HCT116 (cell line): ENCODE results near the gene ARHGDIA. TPM values are rescaled to one million over a fixed set of nuclear protein-coding genes. Genes with fewer than 3 reads are reported as not detected.

Source experiments
- ATAC-seq: fragments of 200-7000 bp; cut with Tn5 transposase; 2 replicates; pipeline ENCODE4 v1.9.1; 2020; ENCODE audit warnings: mild to moderate bottlenecking, moderate library complexity
- BruUV-seq: library from RNA; stranded (reverse); fragments of 400-500 nt; replicated peaks from 2 replicates; lab custom pipeline; 2021; lab: Mats Ljungman, UMichigan
- CTCF ChIA-PET: fragments of 300-600 bp; sonication (Branson Sonifier 250); formaldehyde crosslinking; loops from one replicate; lab custom pipeline; 2021; ENCODE audit warnings: antibody characterized with exemption; lab: Charles Lee
- POLR2A ChIA-PET: fragments of 300-600, 350-600 bp; sonication (Branson Sonifier 250); formaldehyde crosslinking; loops from one replicate; lab custom pipeline; 2021; ENCODE audit warnings: antibody characterized with exemption; lab: Charles Lee
- RAD21 ChIA-PET, 2 experiments: fragments of 300-600 bp; sonication (Branson Sonifier 250); formaldehyde crosslinking; loops; one replicate each; lab custom pipeline; 2023; ENCODE audit warnings: low total read pairs in 2 of 2; ENCODE audit not compliant: uncharacterized antibody in 2 of 2, unreplicated experiment in 2 of 2, low non-redundant PET in 1 of 2; lab: Charles Lee
- DNase-seq: peaks from one replicate; pipeline ENCODE4 v3.0.0-alpha.2; 2010; ENCODE audit warnings: low read depth, low spot score
- H2AFZ ChIP-seq: fragments of 200-600 bp; shearing (Covaris generic), sonication (generic); 2 replicates; pipeline ENCODE4 v1.6.1; 2017; ENCODE audit warnings: low read depth, mixed run types, mixed read lengths, antibody characterized with exemption, low read length; ENCODE audit not compliant: poor library complexity, severe bottlenecking
- H3K27ac ChIP-seq: 2 replicates; pipeline ENCODE4 v1.5.1; 2012; ENCODE audit warnings: low read depth, low read length
- H3K27me3 ChIP-seq: fragments of 200-600 bp; sonication (generic); 2 replicates; pipeline ENCODE4 v1.6.1; 2016; ENCODE audit warnings: mixed run types, low read length, mixed read lengths; ENCODE audit not compliant: insufficient read depth
- H3K36me3 ChIP-seq, 2 experiments: fragments of 200-500 bp in 1 of 2; fragments of 200-600 bp in 1 of 2; sonication (Bioruptor generic) in 1 of 2; sonication (generic) in 1 of 2; 2 replicates each; pipeline versions ENCODE4 v1.5.1 to v1.6.1; 2014 to 2016; ENCODE audit warnings: low read length in 2 of 2, inconsistent platforms in 1 of 2, mixed read lengths in 1 of 2, mixed run types in 1 of 2; ENCODE audit not compliant: insufficient read depth in 2 of 2, control insufficient read depth in 1 of 2
- H3K4me1 ChIP-seq, 2 experiments: fragments of 200-600 bp in 1 of 2; sonication (generic) in 1 of 2; 2 replicates each; pipeline versions ENCODE4 v1.5.1 to v1.6.1; 2012 to 2017; ENCODE audit warnings: low read length in 2 of 2, inconsistent platforms in 1 of 2, mild to moderate bottlenecking in 1 of 2, mixed read lengths in 1 of 2, mixed run types in 1 of 2, moderate library complexity in 1 of 2; ENCODE audit not compliant: insufficient read depth in 2 of 2, control insufficient read depth in 1 of 2
- H3K4me2 ChIP-seq: fragments of 200-600 bp; sonication (generic); 2 replicates; pipeline ENCODE4 v1.6.1; 2017; ENCODE audit warnings: mixed run types, low read length, mixed read lengths
- H3K4me3 ChIP-seq, 2 experiments: fragments of 200-600 bp in 1 of 2; sonication (generic) in 1 of 2; replicated peaks in 1 of 2; 2 replicates each; pipeline ENCODE4 v1.5.1; 2011 to 2016; ENCODE audit warnings: low read length in 2 of 2, control low read depth in 1 of 2, low read depth in 1 of 2, mild to moderate bottlenecking in 1 of 2, mixed read lengths in 1 of 2, mixed run types in 1 of 2
- H3K79me2 ChIP-seq: fragments of 200-600 bp; sonication (generic); 2 replicates; pipeline ENCODE4 v1.6.1; 2017; ENCODE audit warnings: mild to moderate bottlenecking, mixed run types, low read length, moderate library complexity, mixed read lengths; ENCODE audit not compliant: insufficient read depth
- H3K9ac ChIP-seq: fragments of 200-600 bp; sonication (generic); 2 replicates; pipeline ENCODE4 v1.6.1; 2016; ENCODE audit warnings: low read length, mixed read lengths
- H3K9me2 ChIP-seq: fragments of 200-600 bp; sonication (generic), shearing (Covaris generic); 2 replicates; pipeline ENCODE4 v1.6.1; 2017; ENCODE audit warnings: mixed run types, mild to moderate bottlenecking, moderate library complexity; ENCODE audit not compliant: insufficient read depth
- H3K9me3 ChIP-seq, 2 experiments: fragments of 200-500 bp in 1 of 2; fragments of 200-600 bp in 1 of 2; sonication (Bioruptor generic) in 1 of 2; sonication (generic) in 1 of 2; 2 replicates each; pipeline ENCODE4 v1.6.1; 2014 to 2017; ENCODE audit warnings: low read length in 2 of 2, mixed read lengths in 2 of 2, inconsistent platforms in 1 of 2, low read depth in 1 of 2, mild to moderate bottlenecking in 1 of 2, mixed run types in 1 of 2, moderate library complexity in 1 of 2; ENCODE audit not compliant: control insufficient read depth in 1 of 2, insufficient read depth in 1 of 2
- H4K20me1 ChIP-seq: fragments of 200-600 bp; sonication (generic), shearing (Covaris generic); 2 replicates; pipeline ENCODE4 v1.6.1; 2017; ENCODE audit warnings: mixed run types, mild to moderate bottlenecking, moderate library complexity; ENCODE audit not compliant: insufficient read depth
- CEBPB ChIP-seq: IDR thresholded peaks from 2 replicates; pipeline ENCODE4 v1.6.1; 2012; ENCODE audit warnings: low read depth
- ELF1 ChIP-seq: IDR thresholded peaks from 2 replicates; pipeline ENCODE4 v1.6.1; 2012; ENCODE audit warnings: low read depth, borderline replicate concordance
- EZH2phosphoT487 ChIP-seq: fragments of 200-600 bp; IDR thresholded peaks from 2 replicates; pipeline ENCODE4 v1.6.1; 2018; ENCODE audit warnings: antibody characterized with exemption, borderline replicate concordance
- FOSL1 ChIP-seq: IDR thresholded peaks from 2 replicates; pipeline ENCODE4 v1.6.1; 2012; ENCODE audit warnings: low read depth
- POLR2AphosphoS5 ChIP-seq: IDR thresholded peaks from 2 replicates; pipeline ENCODE4 v1.6.1; 2011; ENCODE audit warnings: mild to moderate bottlenecking, low read depth, low read length, moderate library complexity
- TCF7L2 ChIP-seq: IDR thresholded peaks from 2 replicates; pipeline ENCODE4 v1.7.0; 2011; ENCODE audit warnings: borderline replicate concordance, inconsistent platforms; ENCODE audit not compliant: insufficient read depth, insufficient read length; ENCODE audit errors: extremely low read depth
- ZBTB33 ChIP-seq: IDR thresholded peaks from 2 replicates; pipeline ENCODE4 v1.6.1; 2011; ENCODE audit warnings: mild to moderate bottlenecking, low read length, moderate library complexity; ENCODE audit not compliant: insufficient replicate concordance; ENCODE audit errors: extremely low read depth
- ZFX ChIP-seq: fragments of 450-650 bp; IDR thresholded peaks from 2 replicates; pipeline ENCODE4 v1.6.1; 2017
- intact Hi-C: fragments of 100-400 bp; cut with micrococcal nuclease; formaldehyde crosslinking; loops from 2 replicates; pipeline ENCODE4 v1.10.0; 2022
- total RNA-seq: library from RNA; stranded (reverse); gene quantifications from one replicate; pipeline ENCODE4 v1.2.1, GENCODE V29; 2021; ENCODE audit not compliant: unreplicated experiment
- TF ChIP-seq, protein P1 (sequence below), 3 experiments: fragments of 200-600 bp in 1 of 3; sonication (generic) in 1 of 3; IDR thresholded peaks in 2 of 3; conservative IDR thresholded peaks in 1 of 3; 2 replicates each; pipeline ENCODE4 v1.5.1; 2012 to 2017; ENCODE audit warnings: low read depth in 2 of 3, low read length in 2 of 3, antibody characterized with exemption in 1 of 3, borderline replicate concordance in 1 of 3, control low read depth in 1 of 3, mild to moderate bottlenecking in 1 of 3, mixed read lengths in 1 of 3, mixed run types in 1 of 3, moderate library complexity in 1 of 3; ENCODE audit not compliant: insufficient read depth in 1 of 3

ARHGDIA gene
- total RNA-seq, 1 experiment from 2014 or later: 554 TPM

GRCh38 chr17:81849457-81849856 is 21.7 kb downstream of the ARHGDIA start (continued):
- TF ChIP-seq TCF7L2: no peak
- TF ChIP-seq, protein P1, sequence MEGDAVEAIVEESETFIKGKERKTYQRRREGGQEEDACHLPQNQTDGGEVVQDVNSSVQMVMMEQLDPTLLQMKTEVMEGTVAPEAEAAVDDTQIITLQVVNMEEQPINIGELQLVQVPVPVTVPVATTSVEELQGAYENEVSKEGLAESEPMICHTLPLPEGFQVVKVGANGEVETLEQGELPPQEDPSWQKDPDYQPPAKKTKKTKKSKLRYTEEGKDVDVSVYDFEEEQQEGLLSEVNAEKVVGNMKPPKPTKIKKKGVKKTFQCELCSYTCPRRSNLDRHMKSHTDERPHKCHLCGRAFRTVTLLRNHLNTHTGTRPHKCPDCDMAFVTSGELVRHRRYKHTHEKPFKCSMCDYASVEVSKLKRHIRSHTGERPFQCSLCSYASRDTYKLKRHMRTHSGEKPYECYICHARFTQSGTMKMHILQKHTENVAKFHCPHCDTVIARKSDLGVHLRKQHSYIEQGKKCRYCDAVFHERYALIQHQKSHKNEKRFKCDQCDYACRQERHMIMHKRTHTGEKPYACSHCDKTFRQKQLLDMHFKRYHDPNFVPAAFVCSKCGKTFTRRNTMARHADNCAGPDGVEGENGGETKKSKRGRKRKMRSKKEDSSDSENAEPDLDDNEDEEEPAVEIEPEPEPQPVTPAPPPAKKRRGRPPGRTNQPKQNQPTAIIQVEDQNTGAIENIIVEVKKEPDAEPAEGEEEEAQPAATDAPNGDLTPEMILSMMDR (IDR thresholded peaks at IDR 0.05 in 2 of 3, conservative IDR thresholded peaks at IDR 0.05 in 1 of 3; ENCODE audit: borderline replicate concordance in 1 of 3, insufficient read depth in 1 of 3, low read depth in 2 of 3, low read length in 2 of 3): no peak
- TF ChIP-seq, all 23 proteins: peak for 0

GRCh38 chr17:81846743-81847689 is 24.1 kb downstream of the ARHGDIA start:
- no peaks in the 10 kb centered on the region for H3K9me3 ChIP-seq
- no peaks in the 10 kb centered on the region for H3K4me1 ChIP-seq
- no peak overlapping the region for H3K4me3 ChIP-seq
- peaks cover 17% of the 10 kb centered on the region for H3K79me2 ChIP-seq
- no peaks in the 10 kb centered on the region for H4K20me1 ChIP-seq
- POLR2A ChIA-PET: interaction anchor here (0.7 kb wide), 1 partner anchor 14 kb away, joined by 3 read pairs; the partner anchor contains the start of gene MCRIP1
- intact Hi-C loops: no loop called here
- H3K36me3 ChIP-seq: peaks cover 54 to 60% of the 10 kb centered on the region in 2 experiments; a peak in 3 of 4 replicates
- no TSS peak for BruUV-seq
- H3K9me2 ChIP-seq: no peaks in the 10 kb centered on the region
- CTCF ChIA-PET: no interaction called here
- no peak overlapping the region for H2AFZ ChIP-seq
- H3K4me2 ChIP-seq: no peak overlapping the region
- no peak overlapping the region for H3K27ac ChIP-seq
- RAD21 ChIA-PET: no interaction called here
- DNase-seq (no peak), ATAC-seq (no peak)
- H3K27me3 ChIP-seq: no peaks in the 10 kb centered on the region
- no peak overlapping the region for H3K9ac ChIP-seq
- TF ChIP-seq ELF1: no peak
- no peak for TF ChIP-seq CEBPB
- 0 out of 2 replicates have a peak, but pooled peaks have one; percentile 32 for TF ChIP-seq POLR2AphosphoS5
- no peak for TF ChIP-seq EZH2phosphoT487
- TF ChIP-seq ZFX: no peak
- TF ChIP-seq ZBTB33: no peak
- no peak for TF ChIP-seq FOSL1
- TF ChIP-seq, all 23 proteins: peak for 1
